Kidney epithelial cell (primary cell): ENCODE data around the gene TRIM29. TPM values are rescaled to one million over a fixed set of nuclear protein-coding genes. Genes with fewer than 3 reads are reported as not detected.

ENCODE experiments used
- DNase-seq: peaks from one replicate; pipeline ENCODE4 v3.0.0-alpha.2; 2010; ENCODE audit warnings: low read depth
- H3K27me3 ChIP-seq: 2 replicates; pipeline ENCODE4 v1.6.0; 2011; ENCODE audit warnings: low read length; ENCODE audit not compliant: control insufficient read depth, insufficient read depth
- H3K36me3 ChIP-seq: 2 replicates; pipeline ENCODE4 v1.5.1; 2011; ENCODE audit warnings: low read length; ENCODE audit not compliant: control insufficient read depth, insufficient read depth
- H3K4me3 ChIP-seq: 2 replicates; pipeline ENCODE4 v1.5.1; 2011; ENCODE audit warnings: low read depth, mild to moderate bottlenecking, control low read depth, low read length
- CTCF ChIP-seq: IDR thresholded peaks from 2 replicates; pipeline ENCODE4 v1.5.1; 2011; ENCODE audit warnings: mild to moderate bottlenecking, moderate library complexity, low read length, control low read depth, inconsistent platforms; ENCODE audit not compliant: insufficient read depth, poor library complexity, severe bottlenecking
- total RNA-seq: library from RNA; depleted of rRNA; stranded (reverse); fragments of >200 nt; gene quantifications from 2 replicates; pipeline ENCODE4 v1.2.3, GENCODE V29; 2015

The TRIM29 gene
- total RNA-seq, 1 donor from 2014 or later = 0.29 TPM

- Histone ChIP-seq H3K27me3 (peaks cover 42% of the 10 kb centered on the region), H3K36me3 (no peaks in the 10 kb centered on the region), H3K4me3 (no peak overlapping the region)
- TF ChIP-seq CTCF = no peak
- no peak for DNase-seq
These were observed 35.2 kb upstream of the TRIM29 start for GRCh38 chr11:120173019-120173705.

DNA sequence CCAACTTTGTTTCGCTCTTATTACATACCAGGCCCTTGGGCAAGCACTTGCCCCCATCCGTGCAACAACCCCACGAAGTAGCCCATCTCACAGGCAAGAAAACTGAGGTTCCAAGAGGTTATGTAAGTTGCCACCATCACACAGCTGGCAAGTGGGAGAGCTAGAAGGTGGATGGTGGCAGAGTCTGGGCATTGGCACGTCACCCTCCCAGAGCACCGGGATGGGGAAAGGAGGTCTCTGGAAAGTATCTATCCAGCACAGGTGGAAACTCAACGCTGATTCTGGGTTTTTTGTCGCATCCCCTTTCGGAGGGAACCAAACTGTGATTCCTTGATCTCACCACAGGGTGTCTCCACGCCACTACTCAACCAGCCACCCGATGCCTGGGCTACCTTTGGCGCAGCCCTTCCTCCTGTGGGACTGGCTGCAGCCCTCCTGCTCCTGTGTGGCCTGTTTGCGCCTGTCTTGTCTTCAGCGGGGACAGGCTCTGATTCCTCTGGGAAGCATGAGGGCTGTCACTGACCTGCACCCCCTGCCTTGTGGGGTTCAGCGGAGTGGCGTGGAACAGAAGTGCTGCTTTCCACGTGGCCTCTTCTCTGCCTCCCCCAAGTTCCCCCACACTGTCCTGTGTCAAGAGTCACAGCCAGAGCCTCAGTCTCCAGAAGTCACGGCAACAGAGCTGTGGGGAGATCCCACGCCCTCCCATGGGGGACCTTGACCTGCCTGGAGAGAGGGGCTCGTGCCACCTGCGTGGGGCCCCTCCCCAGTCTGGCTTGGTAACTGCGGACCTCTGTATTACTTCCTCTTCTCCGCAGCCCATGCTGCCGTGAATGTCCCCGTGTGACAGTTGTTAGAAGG is 34.4 kb upstream of the TRIM29 start:
- no peak overlapping the region for H3K4me3 ChIP-seq
- TF ChIP-seq CTCF = peak; percentile 78
- peaks cover 48% of the 10 kb centered on the region for H3K27me3 ChIP-seq
- no peaks in the 10 kb centered on the region for H3K36me3 ChIP-seq
- DNase-seq = no peak

DNA sequence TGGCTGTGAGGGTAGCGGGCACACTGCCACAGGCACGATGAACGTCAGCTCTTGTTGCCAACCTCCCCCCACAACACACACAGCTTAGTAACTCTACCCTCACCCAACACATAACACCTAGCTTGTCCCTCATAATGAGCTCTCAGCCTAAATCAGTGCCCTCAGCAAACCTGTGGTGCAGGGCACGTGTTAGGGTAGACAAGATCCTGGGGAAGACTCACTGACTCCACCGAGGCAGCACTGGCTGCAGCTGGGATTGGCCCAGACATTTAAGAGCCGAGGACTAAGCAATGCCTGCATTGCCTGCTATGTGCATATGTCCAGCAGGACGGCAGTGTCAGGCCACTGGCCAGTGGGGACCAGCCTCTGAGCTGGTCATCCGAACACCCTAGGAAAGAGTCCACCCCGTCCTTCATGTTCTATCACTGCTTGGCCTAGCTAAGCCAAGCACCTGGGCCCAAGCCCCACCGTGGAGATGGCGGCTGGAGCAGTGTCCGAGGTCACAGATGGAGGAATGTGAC is 32.9 kb upstream of the TRIM29 start:
- no peak for DNase-seq
- Histone ChIP-seq H3K36me3 (no peaks in the 10 kb centered on the region), H3K27me3 (peaks cover 50% of the 10 kb centered on the region), H3K4me3 (no peak overlapping the region)
- TF ChIP-seq CTCF = no peak

DNA sequence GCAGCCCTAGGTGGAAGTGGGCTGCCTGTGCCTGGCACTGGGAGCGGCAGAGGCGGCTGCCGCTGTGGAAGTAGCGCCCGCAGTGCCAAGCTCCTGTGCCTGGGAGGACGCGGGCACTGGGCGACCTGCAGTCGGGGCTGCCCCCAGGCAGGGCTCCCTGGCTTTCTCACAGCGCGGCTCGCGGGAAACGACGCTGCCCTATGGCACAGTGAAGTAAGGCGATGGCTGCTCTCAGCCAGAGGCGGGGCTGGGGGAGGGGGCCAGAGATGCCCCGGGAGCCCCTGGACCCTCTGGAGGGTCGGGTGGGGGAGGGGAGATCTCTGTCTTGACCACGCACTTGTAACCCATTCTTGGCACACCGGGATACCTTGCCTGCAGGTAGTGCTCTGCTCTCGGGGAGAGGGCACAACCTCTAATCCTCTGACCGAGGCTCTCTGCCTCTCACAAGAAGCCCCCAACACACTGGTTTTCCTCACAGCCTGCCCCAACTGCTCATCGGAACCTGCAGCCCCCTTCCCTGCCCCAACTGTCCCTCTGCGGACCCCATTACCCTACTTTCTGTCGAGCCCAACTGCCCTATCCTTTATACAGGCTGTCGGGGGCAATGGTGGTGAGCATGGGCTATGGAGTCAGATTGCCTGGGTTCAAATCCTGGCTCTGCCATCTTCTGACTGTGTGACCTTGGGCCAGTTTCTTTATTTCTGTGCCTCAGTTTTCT is 32.2 kb upstream of the TRIM29 start:
- no peak for DNase-seq
- Histone ChIP-seq H3K4me3 (no peak overlapping the region), H3K27me3 (peaks cover 48% of the 10 kb centered on the region), H3K36me3 (no peaks in the 10 kb centered on the region)
- TF ChIP-seq CTCF = no peak

GRCh38 chr11:120168960-120169681 is 31.2 kb upstream of the TRIM29 start:
- H3K4me3 ChIP-seq = peak overlapping the region; percentile 33
- DNase-seq = no peak
- H3K27me3 ChIP-seq = peaks cover 45% of the 10 kb centered on the region
- H3K36me3 ChIP-seq = no peaks in the 10 kb centered on the region
- no peak for TF ChIP-seq CTCF
